Esophagus mucosa (tissue), 1 donor: ENCODE measurements around the gene SLC24A3. TPM values are rescaled to one million over a fixed set of nuclear protein-coding genes. Genes with fewer than 3 reads are reported as not detected.
"Not testable (repeated sequence)": the region's sequence is repeated elsewhere in the genome, so short reads cannot be mapped to it uniquely, and the experiment has no call there.

ENCODE experiments used
- ATAC-seq: fragments of 200-7000 bp; cut with Tn5 transposase; one replicate; pipeline ENCODE4 v1.9.1; 2020
- total RNA-seq: library from RNA; stranded (reverse); gene quantifications from one replicate; pipeline ENCODE4 v1.2.4, GENCODE V29; 2023
- donor health status: DM: yes; HTN: yes; CAD: no.

The SLC24A3 gene
- total RNA-seq, 1 donor from 2014 or later = 13.0 TPM

DNA sequence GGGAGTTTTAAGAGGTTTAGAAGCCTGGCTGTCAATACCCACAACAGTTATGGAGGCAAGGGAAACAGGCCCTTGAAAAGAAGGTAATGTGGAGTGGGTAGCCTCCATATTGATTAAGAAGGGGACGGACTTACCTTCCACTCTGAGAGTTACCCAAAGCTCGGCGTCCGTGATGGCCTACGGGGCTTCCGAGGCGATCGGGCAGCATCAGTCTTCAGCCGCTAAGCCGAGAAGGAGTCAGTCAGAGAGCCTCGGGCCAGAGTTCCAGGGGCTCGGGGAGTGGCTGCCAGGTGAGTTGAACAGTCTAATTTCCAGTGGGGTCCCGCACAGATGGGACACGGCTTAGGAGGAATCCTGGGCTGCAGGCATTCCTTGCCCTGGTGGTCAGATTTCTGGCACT lies 541.8 kb downstream of the SLC24A3 start:
- not testable (repeated sequence) for ATAC-seq

DNA sequence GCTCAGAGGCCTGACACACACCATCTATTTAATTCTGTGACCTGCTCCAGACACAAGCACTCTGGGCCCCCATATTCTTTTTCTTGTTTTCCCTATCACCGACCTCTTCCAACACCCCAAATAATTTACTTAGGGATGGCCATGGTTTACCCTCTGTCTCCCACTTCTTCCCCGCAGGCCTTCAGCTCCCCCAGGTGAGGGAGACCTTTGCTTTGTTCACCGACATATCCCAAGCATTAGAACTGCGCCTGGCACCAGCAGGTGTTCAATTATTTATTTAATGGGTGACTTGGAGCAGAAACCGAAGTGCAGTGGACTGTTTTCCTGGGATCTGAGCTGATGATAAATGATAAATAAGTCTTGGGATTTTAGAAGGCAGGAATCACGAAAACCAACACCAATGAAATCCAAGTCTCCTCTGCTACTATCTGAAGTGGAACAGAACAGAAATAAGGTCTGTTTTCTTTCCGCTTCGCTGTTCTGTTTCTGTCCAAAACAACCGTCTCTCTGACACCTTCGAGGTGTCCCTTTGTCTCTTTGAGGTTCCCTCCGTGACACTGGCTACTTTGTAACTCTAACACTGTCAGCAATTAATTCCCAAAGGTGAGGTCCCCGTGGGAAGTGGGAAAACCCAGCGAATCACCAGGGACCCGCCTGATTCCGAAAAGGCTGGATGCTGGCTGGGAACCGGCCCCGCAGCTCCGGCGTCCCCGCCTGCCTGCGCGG lies 544.5 kb downstream of the SLC24A3 start:
- no peak for ATAC-seq

DNA sequence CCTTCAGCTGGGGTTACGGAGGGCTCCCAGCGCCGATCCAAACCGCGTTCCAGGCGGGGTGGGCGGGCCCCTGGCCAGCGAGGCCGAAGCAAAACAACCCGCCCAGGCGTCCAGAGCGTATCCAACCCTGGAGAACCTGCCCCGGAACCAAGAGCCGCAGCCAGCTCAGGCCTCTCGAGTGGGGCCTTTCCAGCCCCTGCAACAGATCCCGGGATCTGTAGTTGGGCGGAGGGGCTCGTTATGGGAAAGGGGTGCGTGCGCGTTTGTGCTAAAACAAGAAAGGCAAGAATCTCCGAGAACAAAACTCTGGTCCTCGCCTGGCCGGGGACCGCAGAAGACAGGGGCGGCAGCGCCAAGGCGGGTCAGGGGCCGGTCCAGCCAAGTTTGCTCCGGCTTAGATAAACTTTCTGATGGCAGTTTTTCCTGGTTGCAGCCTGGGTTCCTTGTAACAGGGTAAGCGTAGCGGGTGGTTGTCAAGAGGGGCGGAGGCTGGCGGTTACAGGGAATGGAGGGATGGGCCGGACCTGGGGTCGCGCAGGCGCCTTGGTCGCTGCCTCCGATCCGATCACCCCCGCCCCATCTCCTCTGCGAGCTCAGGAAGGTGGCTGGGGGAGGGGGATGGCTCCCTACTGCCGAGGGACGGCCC lies 545.2 kb downstream of the SLC24A3 start:
- peak; percentile 91 for ATAC-seq

DNA sequence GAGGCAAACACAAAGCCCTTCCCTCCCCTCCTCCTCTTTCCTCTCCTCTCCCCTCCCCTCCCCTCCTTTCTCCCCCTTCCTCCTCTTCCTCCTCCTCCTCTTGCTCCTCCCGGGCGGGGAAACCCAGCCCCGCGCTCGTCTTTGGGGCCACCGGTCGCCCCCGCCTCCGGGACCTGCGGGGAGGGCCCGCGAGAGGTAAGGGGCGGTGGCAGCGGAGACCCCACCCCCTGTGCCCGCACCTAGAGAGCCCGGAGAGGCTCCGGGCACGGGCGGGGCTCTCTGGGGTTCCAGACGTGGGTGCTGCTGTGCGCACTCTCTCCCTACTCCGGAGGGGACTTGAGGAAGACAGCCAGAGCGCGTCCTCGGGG lies 545.7 kb downstream of the SLC24A3 start, which contains the start of gene RIN2:
Gene RIN2, plus strand, starts transcription at position 126 of the 368 bp plus-strand sequence. CDS start 131,344 bp downstream, outside the sequence.
- ATAC-seq = peak; percentile 91

DNA sequence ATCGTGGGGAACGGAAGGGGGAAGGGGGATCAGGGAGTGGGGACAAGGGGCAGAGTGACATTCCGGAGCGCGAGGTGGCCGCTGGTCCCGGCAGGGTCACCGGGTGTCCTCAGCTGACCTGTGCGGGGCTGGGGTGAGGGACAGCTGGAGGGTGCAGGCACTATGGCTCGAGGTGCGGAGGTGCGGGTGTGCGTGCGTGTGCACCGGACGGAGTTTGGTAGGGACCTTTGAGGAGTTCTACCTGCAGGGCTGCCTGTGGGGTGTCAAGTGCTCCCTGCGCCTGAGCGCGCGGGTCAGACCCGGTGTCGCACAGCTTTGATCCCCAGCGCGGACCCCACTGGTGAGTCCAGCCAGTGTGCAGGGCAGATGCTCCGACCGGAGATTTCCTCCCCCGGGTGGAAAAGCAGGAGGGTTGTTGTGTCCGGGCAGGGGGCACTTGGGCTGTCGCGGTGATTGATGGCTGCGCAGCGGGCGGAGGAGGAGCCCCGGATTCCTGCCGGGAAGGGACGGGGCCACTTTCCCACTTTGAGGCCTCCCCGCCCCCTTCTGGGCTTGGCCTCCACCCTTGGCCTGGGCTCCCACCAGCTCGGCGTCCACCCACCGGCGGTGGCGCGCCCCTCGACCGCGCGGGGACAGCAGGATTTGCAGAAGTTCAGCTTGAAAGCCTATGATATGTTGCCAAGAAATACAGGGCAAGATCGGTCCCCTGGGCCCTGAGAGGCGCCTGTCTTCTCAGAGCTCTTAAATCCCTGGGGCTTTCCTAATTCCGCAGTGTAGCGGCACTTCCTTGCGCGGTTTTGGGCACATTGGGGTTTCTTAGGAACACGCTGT lies 546.3 kb downstream of the SLC24A3 start:
- ATAC-seq = peak; percentile 38

DNA sequence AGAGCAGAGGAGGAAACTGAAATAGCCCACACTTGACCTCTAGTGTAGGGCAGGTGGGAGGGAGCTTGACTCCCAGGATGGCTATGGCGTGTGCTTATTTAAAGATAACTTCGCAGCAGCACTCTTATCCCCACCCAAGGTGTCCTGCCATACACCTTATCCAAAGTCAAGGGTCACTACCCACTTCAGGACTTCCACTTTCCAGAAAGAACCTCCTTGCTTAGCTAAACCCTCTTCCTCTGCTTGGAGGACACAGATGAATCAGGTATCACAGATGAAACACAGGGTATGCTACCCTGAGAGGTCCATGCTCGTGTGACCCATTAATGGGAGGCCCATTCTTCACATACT lies 547.9 kb downstream of the SLC24A3 start:
- no peak for ATAC-seq

DNA sequence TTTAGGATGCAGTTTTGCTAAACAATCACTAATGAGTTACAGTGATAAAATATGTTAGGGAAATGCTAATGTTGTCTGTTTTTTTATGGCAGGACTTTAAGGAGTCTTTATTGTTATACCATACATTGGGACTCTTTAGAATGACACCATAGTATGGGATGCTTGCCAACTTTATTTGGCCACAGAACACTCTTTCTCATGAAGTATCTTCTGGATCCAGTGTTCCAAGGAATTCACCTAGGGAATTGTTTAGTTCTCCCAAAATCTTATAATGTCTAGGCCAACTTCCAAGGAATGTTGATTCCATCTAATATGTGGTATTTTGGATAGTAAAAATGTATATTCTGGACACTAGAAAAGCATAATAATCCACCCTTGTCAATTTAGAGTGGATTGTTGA lies 548.9 kb downstream of the SLC24A3 start:
- ATAC-seq = no peak

DNA sequence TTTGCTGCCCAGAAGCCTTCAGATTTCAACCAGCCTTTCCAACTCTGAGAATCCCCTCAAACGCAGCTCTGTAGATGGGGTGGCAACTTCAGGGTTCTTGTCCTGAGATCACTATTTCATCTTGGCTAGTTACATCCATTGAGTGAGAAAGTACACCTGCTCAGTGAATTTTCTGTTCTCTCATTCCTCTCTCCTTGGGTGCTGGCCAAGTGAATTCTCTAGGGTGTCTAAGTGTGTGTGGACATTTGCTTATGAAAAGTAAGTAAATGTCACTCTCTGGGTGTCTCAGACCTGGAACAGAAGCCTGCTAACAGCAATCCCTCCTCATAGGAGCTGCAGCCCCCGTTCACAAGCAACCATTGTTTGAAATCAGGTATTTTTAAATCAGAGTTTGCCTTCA lies 549.4 kb downstream of the SLC24A3 start:
- ATAC-seq = no peak

DNA sequence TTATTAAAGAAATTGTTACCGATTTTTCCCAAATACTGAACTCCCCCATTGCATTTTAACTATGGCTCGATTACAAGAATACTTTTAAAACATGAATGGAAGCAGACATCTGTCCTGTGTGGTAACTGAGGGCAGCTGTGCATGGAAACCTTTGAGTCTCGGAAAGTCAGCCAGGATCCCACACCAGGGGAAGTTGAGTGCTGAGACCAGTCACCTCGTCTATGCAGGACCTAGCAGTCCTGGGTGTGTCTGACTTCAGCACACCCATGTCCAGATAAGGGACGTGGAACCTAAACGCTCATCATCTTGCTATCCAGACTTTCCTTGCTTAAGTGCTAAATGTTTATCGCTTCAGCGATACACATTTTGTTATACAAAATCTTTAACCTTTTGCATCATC lies 551.8 kb downstream of the SLC24A3 start:
- no peak for ATAC-seq

DNA sequence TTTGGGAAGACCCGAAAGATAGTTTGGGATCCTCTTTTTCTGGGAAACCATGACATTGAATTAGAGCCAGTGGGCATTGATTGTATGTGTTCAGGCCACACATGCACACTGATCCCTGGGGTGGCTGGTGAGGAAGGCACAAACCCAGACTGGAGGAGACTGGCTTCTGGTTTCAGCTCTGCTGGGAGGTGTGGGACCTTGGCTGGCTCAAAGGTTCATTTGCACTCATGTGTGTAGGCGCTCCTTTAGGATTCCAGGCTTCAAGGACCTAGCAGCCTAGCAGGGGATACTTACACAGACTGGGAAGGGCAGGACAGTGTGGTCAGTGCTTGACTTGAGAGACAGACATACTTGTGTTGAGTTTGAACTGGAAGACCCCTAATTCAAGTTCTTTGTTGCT lies 552.8 kb downstream of the SLC24A3 start:
- ATAC-seq = no peak

DNA sequence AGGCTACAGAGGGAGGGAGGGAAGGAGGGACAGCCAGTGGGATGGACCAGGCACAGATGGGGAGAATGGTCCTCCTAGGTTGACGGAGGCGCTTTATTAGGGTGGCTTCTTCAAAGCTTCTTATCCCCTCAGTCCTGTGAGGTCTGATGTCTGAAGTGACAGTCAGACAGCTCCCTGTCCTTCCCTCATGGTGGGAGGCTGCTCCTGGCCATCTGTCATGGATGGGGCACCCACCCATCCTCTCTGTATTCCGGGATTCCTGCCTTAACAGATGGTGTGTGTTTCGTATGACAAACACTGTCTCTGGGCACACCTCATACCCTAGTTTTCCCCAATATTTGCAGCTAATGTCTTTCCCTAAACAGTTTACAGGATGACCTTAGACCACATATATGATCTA lies 553.5 kb downstream of the SLC24A3 start:
- ATAC-seq = no peak

DNA sequence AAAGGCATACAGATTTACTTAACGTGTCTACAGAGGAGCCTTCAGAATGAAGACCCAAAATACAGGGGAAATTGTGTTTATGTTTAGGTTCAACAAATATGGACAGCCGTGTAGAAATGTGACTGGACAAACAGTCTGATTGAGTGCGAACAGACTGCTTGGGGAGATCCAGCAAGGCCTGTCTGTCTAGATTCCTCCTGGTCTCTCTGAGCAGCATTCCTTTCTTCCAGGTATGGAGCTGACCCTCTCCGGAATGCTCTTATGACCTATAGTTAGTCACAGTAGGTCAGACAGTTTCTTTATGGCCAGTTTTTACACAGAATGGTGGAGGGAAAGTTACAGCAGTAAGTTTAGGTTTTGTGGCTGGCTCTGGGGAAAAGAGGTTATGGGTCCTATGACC lies 554.6 kb downstream of the SLC24A3 start:
- peak; percentile 79 for ATAC-seq

DNA sequence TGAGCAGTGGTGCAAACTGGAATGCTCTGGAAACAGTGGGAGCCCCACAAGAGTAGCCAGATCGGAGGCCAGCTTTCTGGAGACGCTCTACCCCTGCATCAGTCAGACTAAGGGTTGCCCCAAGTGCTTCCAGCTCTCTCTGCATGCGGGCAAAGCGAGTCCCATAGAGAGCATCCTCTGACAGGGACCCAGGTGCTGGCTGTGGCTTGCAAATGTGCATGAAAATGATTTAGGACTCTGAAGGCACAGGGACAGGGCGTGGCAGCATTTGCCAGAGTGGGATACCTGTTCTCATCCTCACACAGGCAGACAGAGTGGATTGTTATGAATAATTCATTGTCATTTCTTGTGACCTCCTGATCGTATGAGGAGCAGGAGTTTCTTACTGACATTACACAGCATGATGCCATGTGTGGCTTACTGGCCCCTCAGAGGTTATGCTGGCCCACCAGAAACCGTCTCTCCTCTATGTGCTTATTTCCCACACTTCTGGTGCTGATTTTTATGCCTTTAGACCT lies 555.9 kb downstream of the SLC24A3 start:
- no peak for ATAC-seq

DNA sequence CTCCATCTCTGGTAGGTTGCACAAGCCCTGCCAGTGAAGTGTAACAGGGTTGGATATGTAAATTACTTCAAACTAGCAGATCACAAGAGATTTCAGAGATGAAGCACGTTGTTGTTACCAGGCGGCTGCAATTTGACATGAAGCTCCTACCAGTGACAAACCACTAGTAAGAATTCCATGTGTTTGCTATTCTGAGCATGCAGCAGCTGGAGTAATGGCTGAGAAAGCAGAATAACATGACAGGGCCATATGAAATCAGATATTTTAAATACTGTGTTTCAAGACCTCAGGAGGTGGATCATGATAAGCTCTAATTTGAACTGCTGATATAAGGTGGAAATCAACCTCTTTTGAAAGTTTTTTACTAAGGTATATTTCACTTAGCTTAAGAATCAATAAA lies 557.1 kb downstream of the SLC24A3 start:
- ATAC-seq = no peak

DNA sequence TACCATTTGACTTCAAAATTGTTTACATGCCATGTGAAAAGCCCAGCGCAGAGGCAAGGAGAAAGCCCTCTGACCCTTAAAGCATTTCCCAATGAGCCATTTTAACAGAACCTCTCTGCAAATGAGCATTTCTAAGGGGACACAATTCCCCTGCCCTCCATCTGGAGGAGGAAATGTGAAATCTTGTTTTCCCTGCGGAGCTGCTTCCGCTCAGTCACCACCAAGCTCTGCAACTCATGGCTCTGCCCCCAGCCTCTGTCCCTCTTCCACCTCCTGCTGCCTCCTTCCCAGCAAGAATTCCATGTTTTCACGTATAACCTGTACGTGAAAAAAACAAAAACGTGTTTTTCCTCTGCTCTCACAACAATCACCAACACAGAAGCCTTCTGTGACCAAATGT lies 557.9 kb downstream of the SLC24A3 start:
- no peak for ATAC-seq

DNA sequence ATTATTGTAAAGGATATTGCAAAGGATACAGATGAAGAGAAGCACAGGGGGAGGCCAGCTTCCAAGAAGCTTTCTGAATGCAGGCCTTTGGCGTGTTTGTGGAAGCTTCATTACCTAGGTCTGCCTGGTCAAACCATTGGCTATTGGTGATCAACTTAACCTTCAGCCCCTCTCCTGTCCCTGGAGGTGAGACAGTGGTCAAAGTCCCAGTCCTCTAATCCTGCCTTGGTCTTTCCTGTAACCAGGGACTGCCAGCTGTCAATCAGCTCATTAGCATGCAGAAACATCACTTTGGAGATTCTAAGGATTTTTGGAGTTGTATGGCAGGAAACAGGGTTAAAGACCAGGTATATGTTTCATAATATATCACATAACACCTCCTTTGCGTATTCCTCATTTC lies 558.6 kb downstream of the SLC24A3 start:
- no peak for ATAC-seq
